HG02938 (cell line): ENCODE results near the gene CTIF.

Source experiments
- ATAC-seq: cut with Tn5 transposase; IDR thresholded peaks from one replicate; pipeline ENCODE4 v1.9.1; 2021; ENCODE audit warnings: mild to moderate bottlenecking, moderate library complexity; ENCODE audit not compliant: unreplicated experiment

The CTIF gene

GRCh38 chr18:48781988-48782363, 243.1 kb downstream of the CTIF start:
- no peak for ATAC-seq

- no peak for ATAC-seq
These were observed 243.6 kb downstream of the CTIF start for GRCh38 chr18:48782381-48782861.

- no peak for ATAC-seq
These were observed 245.0 kb downstream of the CTIF start for GRCh38 chr18:48783616-48784520.

GRCh38 chr18:48784656-48785055, 245.8 kb downstream of the CTIF start:
- ATAC-seq: peak; percentile 9

GRCh38 chr18:48785091-48785614, 246.3 kb downstream of the CTIF start:
- ATAC-seq: peak; percentile 80

- ATAC-seq: no peak
These were observed 247.1 kb downstream of the CTIF start for GRCh38 chr18:48785736-48786454.

GRCh38 chr18:48786455-48787202, 247.8 kb downstream of the CTIF start:
- no peak for ATAC-seq

GRCh38 chr18:48787203-48788151, 248.6 kb downstream of the CTIF start:
- ATAC-seq: no peak

- no peak for ATAC-seq
These were observed 249.5 kb downstream of the CTIF start for GRCh38 chr18:48788373-48788772.

GRCh38 chr18:48789259-48789812, 250.5 kb downstream of the CTIF start:
- no peak for ATAC-seq

GRCh38 chr18:48790226-48790863, 251.5 kb downstream of the CTIF start:
- no peak for ATAC-seq

- ATAC-seq: no peak
These were observed 252.2 kb downstream of the CTIF start for GRCh38 chr18:48790869-48791635.

- no peak for ATAC-seq
These were observed 252.8 kb downstream of the CTIF start for GRCh38 chr18:48791636-48792105.

- ATAC-seq: no peak
These were observed 253.3 kb downstream of the CTIF start for GRCh38 chr18:48792141-48792540.

- no peak for ATAC-seq
These were observed 254.0 kb downstream of the CTIF start for GRCh38 chr18:48792611-48793380.

- no peak for ATAC-seq
These were observed 255.6 kb downstream of the CTIF start for GRCh38 chr18:48794251-48794970.

- no peak for ATAC-seq
These were observed 256.9 kb downstream of the CTIF start for GRCh38 chr18:48795696-48796095.
